HEK293 (cell line): ENCODE measurements around the gene CDK5R2.

Experiments
- CTCF ChIA-PET: fragments of 350-600 bp; formaldehyde crosslinking; extraction: SDS; loops from one replicate; lab custom pipeline; 2021; ENCODE audit warnings: antibody characterized with exemption; lab: Yijun Ruan, JAX
- POLR2A ChIA-PET: fragments of 300-600 bp; formaldehyde crosslinking; extraction: SDS; loops from one replicate; lab custom pipeline; 2020; ENCODE audit warnings: antibody characterized with exemption, inconsistent platforms; lab: Yijun Ruan, JAX
- H3K27ac ChIP-seq: fragments of 200-500 bp; sonication (Bioruptor generic); 2 replicates; pipeline ENCODE4 v1.5.1; 2014; ENCODE audit warnings: low read depth, low read length, control low read depth, inconsistent platforms; ENCODE audit errors: extremely low read depth
- H3K36me3 ChIP-seq, 2 experiments: fragments of 200-500 bp in 1 of 2; sonication (Bioruptor generic) in 1 of 2; 1 replicate in 1 of 2; 2 replicates in 1 of 2; pipeline ENCODE4 v1.5.1; 2014 to 2017; ENCODE audit warnings: inconsistent platforms in 2 of 2, low read length in 2 of 2; ENCODE audit not compliant: control insufficient read depth in 2 of 2, insufficient read depth in 1 of 2
- H3K4me1 ChIP-seq: fragments of 200-500 bp; sonication (Bioruptor generic); 2 replicates; pipeline ENCODE4 v1.5.1; 2014; ENCODE audit warnings: mild to moderate bottlenecking, low read length, inconsistent platforms; ENCODE audit not compliant: control insufficient read depth, insufficient read depth
- H3K4me3 ChIP-seq: 2 replicates; pipeline ENCODE4 v1.5.1; 2011; ENCODE audit warnings: low read depth, mild to moderate bottlenecking, control low read depth, low read length, moderate library complexity
- H3K9me3 ChIP-seq: fragments of 200-500 bp; sonication (Bioruptor generic); 2 replicates; pipeline ENCODE4 v1.5.1; 2014; ENCODE audit warnings: low read depth, low read length, inconsistent platforms; ENCODE audit not compliant: control insufficient read depth, insufficient read depth
- KLF8 ChIP-seq: fragments of 450-650 bp; formaldehyde crosslinking; IDR thresholded peaks from 2 replicates; pipeline ENCODE4 v1.5.1; 2016; ENCODE audit warnings: missing biosample characterization, missing genetic modification characterization
- PRDM1 ChIP-seq: fragments of 450-650 bp; formaldehyde crosslinking; IDR thresholded peaks from 2 replicates; pipeline ENCODE4; 2016; ENCODE audit warnings: missing biosample characterization, missing genetic modification characterization
- REST ChIP-seq: fragments of 450-650 bp; formaldehyde crosslinking; IDR thresholded peaks from 2 replicates; pipeline ENCODE4 v1.5.1; 2016; ENCODE audit warnings: missing biosample characterization, missing genetic modification characterization
- SCRT2 ChIP-seq: fragments of 450-650 bp; formaldehyde crosslinking; IDR thresholded peaks from 2 replicates; pipeline ENCODE4 v1.5.1; 2016; ENCODE audit warnings: missing biosample characterization, missing genetic modification characterization
- YY2 ChIP-seq: fragments of 450-650 bp; formaldehyde crosslinking; IDR thresholded peaks from 2 replicates; pipeline ENCODE4 v1.5.1; 2016; ENCODE audit warnings: missing biosample characterization, missing genetic modification characterization
- ZBTB10 ChIP-seq: fragments of 450-650 bp; formaldehyde crosslinking; IDR thresholded peaks from 2 replicates; pipeline ENCODE4 v1.5.1; 2016; ENCODE audit warnings: missing biosample characterization, missing genetic modification characterization
- ZBTB48 ChIP-seq: fragments of 450-650 bp; formaldehyde crosslinking; IDR thresholded peaks from 2 replicates; pipeline ENCODE4 v1.5.1; 2016; ENCODE audit warnings: missing biosample characterization, missing genetic modification characterization
- ZNF148 ChIP-seq: fragments of 450-650 bp; formaldehyde crosslinking; IDR thresholded peaks from 2 replicates; pipeline ENCODE4 v1.5.0; 2017; ENCODE audit warnings: missing biosample characterization, missing genetic modification characterization, borderline replicate concordance
- ZNF280D ChIP-seq: fragments of 450-650 bp; formaldehyde crosslinking; IDR thresholded peaks from 2 replicates; pipeline ENCODE4 v1.5.1; 2016; ENCODE audit warnings: missing biosample characterization, missing genetic modification characterization
- ZNF292 ChIP-seq: fragments of 450-650 bp; formaldehyde crosslinking; IDR thresholded peaks from 2 replicates; pipeline ENCODE4 v1.5.1; 2016; ENCODE audit warnings: low read depth, missing biosample characterization, missing genetic modification characterization, borderline replicate concordance
- ZNF366 ChIP-seq: fragments of 450-650 bp; formaldehyde crosslinking; conservative IDR thresholded peaks from 2 replicates; pipeline ENCODE4 v1.5.1; 2016; ENCODE audit warnings: missing biosample characterization, missing genetic modification characterization
- ZNF585B ChIP-seq: fragments of 450-650 bp; formaldehyde crosslinking; IDR thresholded peaks from 2 replicates; pipeline ENCODE4 v1.5.1; 2016; ENCODE audit warnings: missing biosample characterization, missing genetic modification characterization
- ZNF645 ChIP-seq: fragments of 450-650 bp; formaldehyde crosslinking; IDR thresholded peaks from 2 replicates; pipeline ENCODE4; 2016; ENCODE audit warnings: missing biosample characterization, missing genetic modification characterization

Gene CDK5R2

GRCh38 chr2:218961229-218961628 lies 1.8 kb downstream of the CDK5R2 start:
- no peak overlapping the region for H3K27ac ChIP-seq
- no peak overlapping the region for H3K4me3 ChIP-seq
- ChIA-PET POLR2A (interaction anchor here (0.7 to 1.5 kb wide), 3 partner anchors 52 to 210 kb away, joined by 3 to 6 read pairs (median 5); no protein-coding TSS in a partner anchor), CTCF (no interaction called here)
- TF ChIP-seq ZNF292 (tag by site-specific recombination) = no peak
- peak; percentile 91 for TF ChIP-seq ZNF366 (tag by site-specific recombination)
- 0 out of 2 replicates have a peak, but pooled peaks have one; percentile 16 for TF ChIP-seq ZBTB48 (tag by site-specific recombination)
- no peak for TF ChIP-seq ZNF148 (tag by site-specific recombination)
- no peak for TF ChIP-seq ZNF585B (tag by site-specific recombination)
- TF ChIP-seq ZNF280D (tag by site-specific recombination) = no peak
- peak; percentile 26; the same call in 1 of the 2 replicates for TF ChIP-seq YY2 (tag by site-specific recombination)
- peak; percentile 43; the same call in 1 of the 2 replicates for TF ChIP-seq KLF8 (tag by site-specific recombination)
- TF ChIP-seq ZBTB10 (tag by site-specific recombination) = peak; percentile 60; the same call in 1 of the 2 replicates
- TF ChIP-seq REST (tag by site-specific recombination) = no peak
- no peak for TF ChIP-seq ZNF645 (tag by site-specific recombination)
- TF ChIP-seq PRDM1 (tag by site-specific recombination) = peak; percentile 87
- peak; percentile 80 for TF ChIP-seq SCRT2 (tag by site-specific recombination)
- peaks cover 9% of the 10 kb centered on the region for H3K4me1 ChIP-seq
- H3K9me3 ChIP-seq = no peaks in the 10 kb centered on the region
- no peaks in the 10 kb centered on the region for H3K36me3 ChIP-seq
